Progenitor cell of endocrine pancreas (in vitro differentiated cells): ENCODE results near the gene PTPRT. TPM values are rescaled to one million over a fixed set of nuclear protein-coding genes. Genes with fewer than 3 reads are reported as not detected.
A peak's percentile ranks its signal among the peaks of the same experiment; 100 is the strongest.

Experiments used
- DNase-seq: peaks from one replicate; pipeline ENCODE4 v3.0.0; 2021; ENCODE audit warnings: low spot score; ENCODE audit not compliant: unreplicated experiment
- H3K27ac Mint-ChIP-seq: 2 replicates; pipeline ENCODE4 v1.8.0; 2021; ENCODE audit warnings: mild to moderate bottlenecking, moderate library complexity, mixed read lengths
- H3K27me3 Mint-ChIP-seq: 2 replicates; pipeline ENCODE4 v1.8.0; 2021; ENCODE audit warnings: mixed read lengths
- H3K36me3 Mint-ChIP-seq: 2 replicates; pipeline ENCODE4 v1.8.0; 2022; ENCODE audit warnings: mixed read lengths; ENCODE audit not compliant: insufficient read depth
- H3K4me1 Mint-ChIP-seq: 2 replicates; pipeline ENCODE4 v1.8.0; 2021; ENCODE audit warnings: low read depth, mixed read lengths
- H3K4me3 Mint-ChIP-seq: 2 replicates; pipeline ENCODE4 v1.8.0; 2021; ENCODE audit warnings: low read depth, mild to moderate bottlenecking, moderate library complexity, mixed read lengths
- H3K9me3 Mint-ChIP-seq: 2 replicates; pipeline ENCODE4 v1.8.0; 2021; ENCODE audit warnings: low read depth, mixed read lengths
- total RNA-seq: library from RNA; stranded (reverse); gene quantifications from 2 replicates; pipeline ENCODE4 v1.2.1, GENCODE V29; 2021
- TF ChIP-seq, protein P1 (sequence below): fragments of 200-600 bp; sonication (generic); IDR thresholded peaks from one replicate; pipeline ENCODE4 v1.5.0; 2021; ENCODE audit warnings: antibody characterized with exemption, mild to moderate bottlenecking; ENCODE audit not compliant: unreplicated experiment

PTPRT gene
- total RNA-seq, 1 donor from 2014 or later: 65.9 TPM

DNA sequence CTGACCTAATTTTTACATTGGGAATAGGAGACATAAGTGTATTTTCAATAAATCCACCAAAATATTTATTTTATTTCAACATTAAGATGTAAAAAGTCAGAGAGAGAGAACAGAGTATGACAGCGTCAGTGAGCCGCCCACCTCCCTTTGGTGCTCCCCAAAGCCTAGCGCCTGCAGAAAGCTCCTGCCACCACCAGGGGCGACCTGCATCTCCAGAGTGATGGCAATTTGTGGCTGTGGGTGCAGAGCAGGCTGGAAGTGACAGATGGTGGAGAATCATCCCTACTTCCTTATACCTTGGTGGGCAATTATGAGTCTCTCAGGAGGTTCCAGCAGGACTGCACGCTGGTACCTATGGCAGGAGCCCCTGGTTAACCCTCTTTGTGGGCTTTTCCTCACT, 87.3 kb downstream of the PTPRT start:
- Mint-ChIP-seq H3K9me3 (no peaks in the 10 kb centered on the region), H3K27me3 (no peaks in the 10 kb centered on the region), H3K4me1 (peaks cover 1% of the 10 kb centered on the region), H3K36me3 (no peaks in the 10 kb centered on the region), H3K4me3 (no peak overlapping the region), H3K27ac (no peak overlapping the region)
- TF ChIP-seq, protein P1, sequence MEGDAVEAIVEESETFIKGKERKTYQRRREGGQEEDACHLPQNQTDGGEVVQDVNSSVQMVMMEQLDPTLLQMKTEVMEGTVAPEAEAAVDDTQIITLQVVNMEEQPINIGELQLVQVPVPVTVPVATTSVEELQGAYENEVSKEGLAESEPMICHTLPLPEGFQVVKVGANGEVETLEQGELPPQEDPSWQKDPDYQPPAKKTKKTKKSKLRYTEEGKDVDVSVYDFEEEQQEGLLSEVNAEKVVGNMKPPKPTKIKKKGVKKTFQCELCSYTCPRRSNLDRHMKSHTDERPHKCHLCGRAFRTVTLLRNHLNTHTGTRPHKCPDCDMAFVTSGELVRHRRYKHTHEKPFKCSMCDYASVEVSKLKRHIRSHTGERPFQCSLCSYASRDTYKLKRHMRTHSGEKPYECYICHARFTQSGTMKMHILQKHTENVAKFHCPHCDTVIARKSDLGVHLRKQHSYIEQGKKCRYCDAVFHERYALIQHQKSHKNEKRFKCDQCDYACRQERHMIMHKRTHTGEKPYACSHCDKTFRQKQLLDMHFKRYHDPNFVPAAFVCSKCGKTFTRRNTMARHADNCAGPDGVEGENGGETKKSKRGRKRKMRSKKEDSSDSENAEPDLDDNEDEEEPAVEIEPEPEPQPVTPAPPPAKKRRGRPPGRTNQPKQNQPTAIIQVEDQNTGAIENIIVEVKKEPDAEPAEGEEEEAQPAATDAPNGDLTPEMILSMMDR: peak; percentile 42
- no peak for DNase-seq

DNA sequence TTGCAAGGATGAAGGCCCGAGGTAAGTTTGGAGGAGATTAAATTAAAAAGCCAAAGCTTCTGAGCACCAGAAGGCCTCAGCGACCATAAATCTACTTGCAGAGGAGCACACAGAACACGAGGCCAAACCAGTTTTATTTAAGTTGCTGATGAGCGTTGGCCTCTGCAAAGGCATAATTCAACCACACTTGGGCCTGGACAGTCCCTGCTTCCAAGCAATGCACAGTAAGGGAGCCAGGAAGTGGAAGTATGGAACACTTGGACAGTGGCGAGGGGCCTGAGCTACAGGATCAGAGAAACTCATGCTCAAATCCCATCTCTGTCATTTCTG, 92.8 kb downstream of the PTPRT start:
- no peaks in the 10 kb centered on the region for H3K27me3 Mint-ChIP-seq
- H3K27ac Mint-ChIP-seq: no peak overlapping the region
- H3K36me3 Mint-ChIP-seq: peaks cover 10% of the 10 kb centered on the region
- no peak overlapping the region for H3K4me3 Mint-ChIP-seq
- DNase-seq: no peak
- TF ChIP-seq, protein P1: no peak
- H3K4me1 Mint-ChIP-seq: peaks cover 2% of the 10 kb centered on the region
- H3K9me3 Mint-ChIP-seq: peaks cover 11% of the 10 kb centered on the region

DNA sequence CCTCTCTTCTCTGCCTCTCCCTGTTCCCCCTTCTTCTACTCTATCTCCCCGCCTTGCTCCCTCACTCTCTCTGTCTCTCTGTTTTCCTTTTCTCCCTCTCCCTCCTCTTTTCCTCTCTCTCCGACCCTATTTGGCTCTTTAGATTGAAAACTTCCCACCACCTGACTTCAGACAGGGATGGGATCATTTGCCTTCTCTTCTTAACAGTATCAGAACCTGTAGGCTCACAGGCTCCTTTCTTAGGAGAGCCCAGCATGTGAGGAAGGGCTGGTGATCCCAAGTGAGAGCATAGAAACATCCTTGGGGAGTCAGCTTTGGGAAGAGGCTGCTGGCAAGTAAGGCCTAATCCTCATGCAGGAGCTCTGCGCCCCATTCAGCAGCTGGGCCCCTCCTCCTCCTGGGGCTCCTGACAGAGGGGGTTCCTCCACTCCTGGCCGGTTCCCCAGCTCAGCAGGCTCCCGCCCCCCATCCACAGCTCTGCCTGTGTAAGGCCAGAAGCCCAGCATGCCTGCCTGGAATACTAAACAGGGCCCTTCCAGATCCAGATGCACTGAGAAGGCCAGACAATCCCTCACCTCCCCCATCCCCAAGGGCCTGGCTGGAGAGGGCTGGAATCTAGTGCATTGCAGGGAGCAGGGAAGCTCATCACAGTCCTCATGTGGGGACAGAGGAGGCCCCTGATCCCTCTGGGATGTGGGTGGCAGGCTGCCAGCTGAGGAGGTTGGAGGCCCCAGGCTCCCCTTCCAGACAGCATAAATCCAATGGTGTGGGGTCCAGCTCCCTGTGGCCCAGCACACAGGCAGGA, 93.4 kb downstream of the PTPRT start:
- H3K27ac Mint-ChIP-seq: no peak overlapping the region
- peaks cover 2% of the 10 kb centered on the region for H3K4me1 Mint-ChIP-seq
- no peak for DNase-seq
- TF ChIP-seq, protein P1: no peak
- peaks cover 10% of the 10 kb centered on the region for H3K36me3 Mint-ChIP-seq
- no peak overlapping the region for H3K4me3 Mint-ChIP-seq
- H3K9me3 Mint-ChIP-seq: peaks cover 11% of the 10 kb centered on the region
- no peaks in the 10 kb centered on the region for H3K27me3 Mint-ChIP-seq

DNA sequence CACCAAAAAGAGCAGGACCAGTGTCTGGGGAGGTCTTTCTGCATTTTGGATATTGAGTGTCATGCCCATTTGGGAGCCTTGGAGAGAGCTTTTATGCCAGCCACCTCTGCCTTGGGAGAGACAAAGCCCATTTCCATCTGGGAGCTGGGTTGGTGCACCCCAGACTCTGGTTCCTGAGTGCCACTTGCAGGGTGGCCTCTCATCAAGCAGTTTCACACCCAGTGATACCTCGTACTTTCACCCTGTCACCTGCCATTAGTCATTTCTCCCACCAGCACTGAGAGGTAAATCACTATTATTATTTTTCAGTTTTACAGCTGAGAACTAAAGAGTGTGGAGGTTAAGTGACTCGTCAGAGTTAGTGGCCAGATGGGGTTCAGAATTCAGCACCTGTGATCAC, 94.7 kb downstream of the PTPRT start:
- H3K4me1 Mint-ChIP-seq: peaks cover 2% of the 10 kb centered on the region
- H3K9me3 Mint-ChIP-seq: peaks cover 11% of the 10 kb centered on the region
- no peaks in the 10 kb centered on the region for H3K27me3 Mint-ChIP-seq
- TF ChIP-seq, protein P1: no peak
- H3K4me3 Mint-ChIP-seq: no peak overlapping the region
- DNase-seq: no peak
- H3K36me3 Mint-ChIP-seq: peaks cover 13% of the 10 kb centered on the region
- no peak overlapping the region for H3K27ac Mint-ChIP-seq

DNA sequence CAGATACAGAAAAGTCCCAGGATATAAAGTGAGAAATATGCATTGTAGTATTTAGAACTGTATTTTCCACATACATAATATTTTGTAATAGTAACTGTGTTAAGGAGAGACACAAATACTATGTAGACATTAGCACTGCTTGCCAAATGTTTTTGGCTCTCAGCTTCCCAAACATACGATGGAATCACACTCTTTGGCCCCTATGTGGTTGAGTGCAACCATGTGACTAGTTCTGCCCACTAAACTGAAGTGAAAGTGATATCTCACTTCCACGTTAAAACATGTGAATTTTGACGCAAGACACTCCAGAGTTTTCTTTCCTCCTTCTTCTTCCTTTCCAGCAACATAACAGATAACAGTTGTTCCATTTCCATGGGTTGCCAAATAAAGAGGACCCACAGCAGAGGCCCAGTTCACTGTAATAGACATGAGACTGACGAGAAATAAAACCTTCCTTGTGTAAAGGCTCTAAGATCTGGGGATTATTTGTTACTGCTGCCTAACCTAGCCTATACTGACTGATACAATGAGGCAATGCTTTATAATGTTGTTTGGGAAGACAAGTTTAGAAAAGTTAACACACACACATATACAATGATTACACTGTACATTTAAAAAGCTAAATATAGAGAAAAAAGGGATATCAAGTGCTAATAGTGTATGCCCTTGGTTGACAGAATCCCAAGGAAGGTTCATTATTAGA, 97.2 kb downstream of the PTPRT start:
- no peak for DNase-seq
- Mint-ChIP-seq H3K27ac (no peak overlapping the region), H3K27me3 (no peaks in the 10 kb centered on the region), H3K4me1 (peaks cover 10% of the 10 kb centered on the region), H3K4me3 (no peak overlapping the region), H3K9me3 (peaks cover 11% of the 10 kb centered on the region), H3K36me3 (peaks cover 16% of the 10 kb centered on the region)
- TF ChIP-seq, protein P1: no peak
